ENCODE results near the gene ALG3. TPM values are rescaled to one million over a fixed set of nuclear protein-coding genes. Genes with fewer than 3 reads are reported as not detected.

Gene ALG3
- total RNA-seq, 1 donor from 2014 or later, result 73.7 TPM

GRCh38 chr3:184257083-184257915 lies 8.5 kb upstream of the ALG3 start:
- Histone ChIP-seq H3K27me3 (ENCODE audit: control insufficient read depth, insufficient read depth, low read length) (peaks cover 29% of the 10 kb centered on the region), H3K36me3 (ENCODE audit: control insufficient read depth, insufficient read depth, low read length) (no peaks in the 10 kb centered on the region), H3K4me3 (ENCODE audit: low read depth, low read length) (no peak overlapping the region)
- TF ChIP-seq, protein P1, sequence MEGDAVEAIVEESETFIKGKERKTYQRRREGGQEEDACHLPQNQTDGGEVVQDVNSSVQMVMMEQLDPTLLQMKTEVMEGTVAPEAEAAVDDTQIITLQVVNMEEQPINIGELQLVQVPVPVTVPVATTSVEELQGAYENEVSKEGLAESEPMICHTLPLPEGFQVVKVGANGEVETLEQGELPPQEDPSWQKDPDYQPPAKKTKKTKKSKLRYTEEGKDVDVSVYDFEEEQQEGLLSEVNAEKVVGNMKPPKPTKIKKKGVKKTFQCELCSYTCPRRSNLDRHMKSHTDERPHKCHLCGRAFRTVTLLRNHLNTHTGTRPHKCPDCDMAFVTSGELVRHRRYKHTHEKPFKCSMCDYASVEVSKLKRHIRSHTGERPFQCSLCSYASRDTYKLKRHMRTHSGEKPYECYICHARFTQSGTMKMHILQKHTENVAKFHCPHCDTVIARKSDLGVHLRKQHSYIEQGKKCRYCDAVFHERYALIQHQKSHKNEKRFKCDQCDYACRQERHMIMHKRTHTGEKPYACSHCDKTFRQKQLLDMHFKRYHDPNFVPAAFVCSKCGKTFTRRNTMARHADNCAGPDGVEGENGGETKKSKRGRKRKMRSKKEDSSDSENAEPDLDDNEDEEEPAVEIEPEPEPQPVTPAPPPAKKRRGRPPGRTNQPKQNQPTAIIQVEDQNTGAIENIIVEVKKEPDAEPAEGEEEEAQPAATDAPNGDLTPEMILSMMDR (IDR thresholded peaks at IDR 0.05; ENCODE audit: insufficient read depth, low read length, poor library complexity, severe bottlenecking), result no peak
- no peak for DNase-seq (ENCODE audit: low read depth)

DNA sequence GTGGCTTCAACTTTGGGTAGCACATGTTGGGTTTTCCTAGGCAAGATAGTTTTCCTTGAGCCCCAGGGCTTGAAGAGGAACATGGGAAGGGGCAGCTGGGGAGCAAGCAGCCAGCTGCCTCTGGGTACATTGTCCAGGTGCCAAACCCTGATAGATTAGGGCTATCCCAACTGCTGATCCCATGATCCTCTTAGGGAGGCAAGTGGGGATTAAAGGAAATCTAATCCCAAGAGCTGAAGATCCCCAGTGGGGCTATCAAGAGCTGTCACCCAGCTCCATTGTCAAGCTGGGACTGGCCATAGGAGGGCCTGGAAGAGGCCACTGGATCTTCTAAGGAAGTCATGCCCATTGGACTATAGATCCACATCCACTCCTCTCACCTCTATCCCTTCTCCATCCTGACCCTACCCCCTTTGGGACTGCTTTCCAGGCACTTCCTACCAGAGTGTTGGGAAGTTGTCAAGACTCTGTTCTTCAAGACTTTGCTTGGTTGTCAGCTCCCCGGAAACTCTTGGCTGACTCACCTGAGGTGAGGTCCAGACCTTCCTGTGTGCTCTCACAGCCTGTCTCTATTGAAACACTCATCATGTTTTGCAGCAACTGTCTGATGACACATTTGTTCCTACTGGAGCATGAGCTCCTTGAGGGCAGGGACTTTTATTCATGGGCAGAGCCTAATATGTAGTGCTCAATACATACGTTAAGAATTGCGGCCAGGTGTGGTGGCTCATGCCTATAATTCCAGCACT lies 6.7 kb upstream of the ALG3 start:
- TF ChIP-seq, protein P1 (IDR thresholded peaks at IDR 0.05; ENCODE audit: insufficient read depth, low read length, poor library complexity, severe bottlenecking), result no peak
- Histone ChIP-seq H3K27me3 (ENCODE audit: control insufficient read depth, insufficient read depth, low read length) (peaks cover 18% of the 10 kb centered on the region), H3K36me3 (ENCODE audit: control insufficient read depth, insufficient read depth, low read length) (no peaks in the 10 kb centered on the region), H3K4me3 (ENCODE audit: low read depth, low read length) (no peak overlapping the region)
- no peak for DNase-seq (ENCODE audit: low read depth)

GRCh38 chr3:184250167-184250828 lies 1.5 kb upstream of the ALG3 start:
- peak; percentile 69 for DNase-seq (ENCODE audit: low read depth)
- TF ChIP-seq, protein P1 (IDR thresholded peaks at IDR 0.05; ENCODE audit: insufficient read depth, low read length, poor library complexity, severe bottlenecking), result peak; percentile 96
- Histone ChIP-seq H3K4me3 (ENCODE audit: low read depth, low read length) (peak overlapping the region; percentile 73), H3K27me3 (ENCODE audit: control insufficient read depth, insufficient read depth, low read length) (no peaks in the 10 kb centered on the region), H3K36me3 (ENCODE audit: control insufficient read depth, insufficient read depth, low read length) (no peaks in the 10 kb centered on the region)

DNA sequence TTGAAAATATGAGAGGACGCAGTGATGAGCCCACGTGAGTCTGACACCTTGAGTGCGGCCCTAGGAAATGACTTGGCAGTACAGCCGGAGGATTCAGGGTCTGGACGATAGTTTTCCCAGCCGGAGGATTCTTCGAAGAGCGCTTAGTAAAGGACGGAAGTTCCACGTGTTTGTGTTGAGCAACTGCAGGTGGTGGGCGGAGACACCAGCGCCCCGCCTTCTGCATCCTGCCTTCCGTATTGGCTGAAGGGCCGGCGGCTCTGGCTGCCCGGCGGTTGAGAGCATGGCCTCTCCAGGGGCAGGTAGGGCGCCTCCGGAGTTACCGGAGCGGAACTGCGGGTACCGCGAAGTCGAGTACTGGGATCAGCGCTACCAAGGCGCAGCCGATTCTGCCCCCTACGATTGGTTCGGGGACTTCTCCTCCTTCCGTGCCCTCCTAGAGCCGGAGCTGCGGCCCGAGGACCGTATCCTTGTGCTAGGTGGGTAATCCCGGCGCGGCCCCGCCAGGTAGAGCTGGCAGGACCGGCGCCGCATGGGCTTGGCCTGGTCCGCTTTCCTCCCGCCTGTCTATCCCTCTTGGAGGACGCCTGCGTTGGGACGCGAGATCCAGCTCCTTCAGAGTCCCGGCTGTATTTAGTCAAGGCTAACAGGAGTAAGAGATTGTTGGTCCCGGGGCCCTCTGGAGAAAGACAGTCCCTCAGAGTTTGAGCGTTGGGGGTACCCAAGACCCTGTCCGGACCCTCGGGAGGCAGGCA lies 827 bp upstream of the ALG3 start, which contains the start of gene EEF1AKMT4:
TSS of gene EEF1AKMT4 (plus strand) at position 261 of the 755 bp plus-strand sequence. CDS start at position 284, 23 bp downstream.
- H3K4me3 ChIP-seq (ENCODE audit: low read depth, low read length), result peak within 1 kb of the TSS; percentile 88
- H3K36me3 ChIP-seq (ENCODE audit: control insufficient read depth, insufficient read depth, low read length), result no peaks in the 10 kb centered on the region
- TF ChIP-seq, protein P1 (IDR thresholded peaks at IDR 0.05; ENCODE audit: insufficient read depth, low read length, poor library complexity, severe bottlenecking), result no peak
- H3K27me3 ChIP-seq (ENCODE audit: control insufficient read depth, insufficient read depth, low read length), result no peaks in the 10 kb centered on the region
- DNase-seq (ENCODE audit: low read depth), result peak; percentile 86

GRCh38 chr3:184242297-184242685 lies 6.5 kb downstream of the ALG3 start:
- no peak overlapping the region for H3K4me3 ChIP-seq (ENCODE audit: low read depth, low read length)
- TF ChIP-seq, protein P1 (IDR thresholded peaks at IDR 0.05; ENCODE audit: insufficient read depth, low read length, poor library complexity, severe bottlenecking), result no peak
- no peaks in the 10 kb centered on the region for H3K36me3 ChIP-seq (ENCODE audit: control insufficient read depth, insufficient read depth, low read length)
- DNase-seq (ENCODE audit: low read depth), result no peak
- H3K27me3 ChIP-seq (ENCODE audit: control insufficient read depth, insufficient read depth, low read length), result peaks cover 12% of the 10 kb centered on the region
